Fibroblast of mammary gland (primary cell): ENCODE measurements around the gene SRCAP.

Source experiments
- DNase-seq: peaks from one replicate; pipeline ENCODE4 v3.0.0-alpha.2; 2010; ENCODE audit warnings: low read depth
- H3K4me3 ChIP-seq: 2 replicates; pipeline ENCODE4 v1.5.1; 2011; ENCODE audit warnings: low read depth, mild to moderate bottlenecking, low read length, moderate library complexity; ENCODE audit not compliant: control insufficient read depth
- TF ChIP-seq, protein P1 (sequence below): conservative IDR thresholded peaks from 2 replicates; pipeline ENCODE4 v1.5.1; 2011; ENCODE audit warnings: low read depth, low read length, inconsistent platforms; ENCODE audit not compliant: control insufficient read depth, insufficient read depth

The SRCAP gene

DNA sequence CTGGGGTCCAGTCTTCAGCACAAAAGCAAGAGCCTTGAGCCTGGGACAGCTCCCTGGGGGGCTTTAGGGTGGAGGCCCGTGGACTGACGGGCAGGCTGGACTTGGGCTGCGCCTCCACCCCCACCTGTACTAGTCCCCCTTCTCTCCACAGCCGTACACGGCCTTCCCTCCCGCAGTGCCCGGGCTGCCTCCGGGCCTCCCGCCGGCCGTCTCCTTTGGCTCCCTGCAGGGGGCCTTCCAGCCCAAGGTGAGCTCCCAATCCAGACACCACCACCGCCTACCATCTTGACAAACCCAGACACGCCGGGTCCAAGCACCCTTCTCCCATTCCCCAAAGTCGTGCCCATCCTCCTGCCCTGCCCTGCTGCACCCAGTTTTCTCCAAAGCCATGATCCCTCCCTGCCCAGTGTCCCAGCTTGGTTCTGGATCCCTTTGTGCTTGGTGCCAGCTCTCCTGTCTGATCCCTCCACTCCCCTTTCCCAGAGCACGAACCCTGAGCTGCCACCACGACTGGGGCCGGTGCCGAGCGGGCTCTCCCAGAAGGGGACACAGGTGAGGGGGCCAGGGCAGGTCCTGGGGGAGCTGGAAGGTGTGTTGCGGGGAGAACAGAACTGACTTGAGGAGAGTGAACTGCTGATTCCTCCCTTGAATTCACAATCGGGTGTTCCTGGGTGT, 33.7 kb upstream of the SRCAP start:
- H3K4me3 ChIP-seq, result no peak overlapping the region
- DNase-seq, result no peak
- TF ChIP-seq, protein P1, sequence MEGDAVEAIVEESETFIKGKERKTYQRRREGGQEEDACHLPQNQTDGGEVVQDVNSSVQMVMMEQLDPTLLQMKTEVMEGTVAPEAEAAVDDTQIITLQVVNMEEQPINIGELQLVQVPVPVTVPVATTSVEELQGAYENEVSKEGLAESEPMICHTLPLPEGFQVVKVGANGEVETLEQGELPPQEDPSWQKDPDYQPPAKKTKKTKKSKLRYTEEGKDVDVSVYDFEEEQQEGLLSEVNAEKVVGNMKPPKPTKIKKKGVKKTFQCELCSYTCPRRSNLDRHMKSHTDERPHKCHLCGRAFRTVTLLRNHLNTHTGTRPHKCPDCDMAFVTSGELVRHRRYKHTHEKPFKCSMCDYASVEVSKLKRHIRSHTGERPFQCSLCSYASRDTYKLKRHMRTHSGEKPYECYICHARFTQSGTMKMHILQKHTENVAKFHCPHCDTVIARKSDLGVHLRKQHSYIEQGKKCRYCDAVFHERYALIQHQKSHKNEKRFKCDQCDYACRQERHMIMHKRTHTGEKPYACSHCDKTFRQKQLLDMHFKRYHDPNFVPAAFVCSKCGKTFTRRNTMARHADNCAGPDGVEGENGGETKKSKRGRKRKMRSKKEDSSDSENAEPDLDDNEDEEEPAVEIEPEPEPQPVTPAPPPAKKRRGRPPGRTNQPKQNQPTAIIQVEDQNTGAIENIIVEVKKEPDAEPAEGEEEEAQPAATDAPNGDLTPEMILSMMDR, result no peak

DNA sequence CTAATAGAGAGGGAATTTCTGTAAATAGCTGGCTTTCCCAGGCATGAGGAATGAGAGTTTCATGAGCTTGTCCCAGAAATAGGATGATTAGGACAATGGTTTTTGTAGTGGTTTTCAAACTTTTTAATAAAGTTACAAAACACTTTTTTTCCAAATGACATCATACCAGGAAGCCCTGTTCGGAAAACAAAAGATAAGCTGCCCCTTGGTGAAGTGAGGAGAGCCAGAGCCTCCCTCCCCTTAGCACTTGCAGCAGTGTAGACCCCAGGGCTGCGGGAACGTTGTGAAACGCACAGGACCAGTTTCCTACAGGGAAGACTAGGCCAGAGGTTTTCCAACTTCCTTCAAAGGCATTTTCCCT, 33.2 kb upstream of the SRCAP start:
- TF ChIP-seq, protein P1, result no peak
- no peak for DNase-seq
- no peak overlapping the region for H3K4me3 ChIP-seq

DNA sequence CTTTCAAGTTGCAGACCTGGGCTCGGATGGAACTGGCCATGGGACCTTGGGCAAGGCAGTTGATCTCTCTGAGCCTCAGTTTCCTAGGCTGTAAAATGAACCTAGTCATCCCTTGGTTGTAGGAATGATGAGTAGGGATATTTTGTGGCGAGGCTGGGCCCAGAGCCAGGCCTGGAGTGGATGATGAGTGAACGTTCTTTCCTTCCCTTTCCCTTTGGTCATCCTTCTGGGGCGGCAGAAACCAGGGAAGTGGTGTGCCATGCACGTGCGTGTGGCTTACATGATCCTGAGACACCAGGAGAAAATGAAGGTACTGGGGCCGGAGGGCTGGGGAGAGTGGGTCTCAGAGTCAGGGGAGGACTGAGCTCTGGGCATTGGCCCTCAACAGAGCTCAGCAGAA, 32.3 kb upstream of the SRCAP start:
- peak; percentile 73 for DNase-seq
- H3K4me3 ChIP-seq, result no peak overlapping the region
- TF ChIP-seq, protein P1, result no peak

DNA sequence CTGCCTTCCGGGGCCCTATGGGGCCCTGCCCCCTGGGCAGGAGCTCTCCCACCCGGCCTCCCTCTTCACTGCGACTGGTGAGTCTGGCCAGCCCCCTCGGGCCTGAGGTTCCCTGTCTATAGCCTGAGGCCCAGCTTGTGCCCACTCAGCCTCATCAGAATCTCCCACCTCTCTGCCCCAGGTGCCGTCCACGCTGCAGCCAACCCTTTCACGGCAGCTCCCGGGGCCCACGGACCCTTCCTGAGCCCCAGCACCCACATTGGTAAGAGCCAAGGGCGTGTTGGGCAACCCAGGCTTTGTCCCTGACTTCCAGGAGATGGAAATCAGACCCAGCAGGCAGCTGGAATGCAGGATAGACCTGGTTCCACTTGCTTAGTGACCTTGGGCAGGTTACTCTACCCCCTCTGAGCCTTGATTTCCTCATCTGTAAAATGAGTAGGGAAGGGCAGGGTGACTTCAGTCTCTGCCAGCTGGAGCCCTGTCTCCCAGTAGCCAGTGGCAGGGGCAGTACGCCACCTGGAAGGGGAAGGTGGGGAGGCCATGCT, 31.5 kb upstream of the SRCAP start:
- no peak overlapping the region for H3K4me3 ChIP-seq
- TF ChIP-seq, protein P1, result no peak
- no peak for DNase-seq

DNA sequence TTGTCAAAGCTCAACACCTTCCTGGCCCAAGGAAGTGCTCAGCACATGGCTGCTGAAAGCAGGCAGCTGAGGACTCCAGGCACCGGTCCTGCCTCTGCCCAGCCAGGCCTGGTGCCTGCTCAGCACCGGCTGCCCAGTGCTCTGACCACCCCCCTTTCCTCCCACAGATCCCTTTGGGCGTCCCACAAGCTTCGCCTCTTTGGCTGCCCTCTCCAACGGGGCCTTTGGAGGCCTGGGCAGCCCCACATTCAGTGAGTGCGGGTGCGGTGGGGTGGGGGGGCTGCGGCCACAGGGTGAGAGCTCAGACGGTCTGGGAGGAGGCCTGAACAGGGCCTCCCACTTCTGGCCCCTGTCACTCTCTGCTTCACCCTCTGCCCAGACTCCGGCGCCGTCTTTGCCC, 30.6 kb upstream of the SRCAP start:
- TF ChIP-seq, protein P1, result no peak
- no peak for DNase-seq
- H3K4me3 ChIP-seq, result no peak overlapping the region

DNA sequence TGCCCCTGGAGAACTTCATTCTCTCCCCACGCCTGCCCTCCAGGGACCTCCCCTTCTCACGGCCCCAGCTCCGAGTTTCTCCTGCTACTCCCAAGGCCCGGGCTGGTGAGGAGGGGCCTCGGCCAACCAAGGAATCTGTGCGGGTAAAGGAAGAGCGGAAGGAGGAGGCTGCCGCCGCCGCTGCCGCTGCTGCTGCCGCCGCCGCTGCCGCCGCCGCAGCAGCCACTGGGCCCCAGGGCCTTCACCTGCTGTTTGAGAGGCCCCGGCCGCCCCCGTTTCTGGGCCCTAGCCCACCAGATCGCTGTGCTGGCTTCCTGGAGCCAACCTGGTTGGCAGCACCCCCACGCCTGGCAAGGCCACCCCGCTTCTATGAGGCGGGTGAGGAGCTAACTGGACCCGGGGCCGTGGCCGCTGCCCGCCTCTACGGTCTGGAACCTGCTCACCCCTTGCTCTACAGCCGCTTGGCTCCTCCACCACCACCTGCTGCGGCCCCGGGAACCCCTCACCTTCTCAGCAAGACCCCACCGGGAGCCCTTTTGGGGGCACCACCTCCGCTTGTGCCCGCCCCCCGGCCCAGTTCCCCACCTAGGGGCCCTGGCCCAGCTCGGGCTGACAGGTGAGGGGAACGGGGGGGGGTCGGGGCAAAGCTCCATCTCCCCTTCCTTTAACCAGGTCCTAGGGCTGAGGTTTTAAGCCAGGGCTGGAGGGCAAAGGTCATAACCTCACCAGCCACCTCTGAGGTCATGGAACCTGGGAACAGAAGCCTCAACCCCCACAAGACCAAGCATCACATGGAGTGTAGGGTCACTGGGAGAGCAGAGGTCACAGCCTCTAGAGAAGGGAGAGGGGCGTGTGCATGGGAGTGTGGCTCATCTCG, 29.7 kb upstream of the SRCAP start:
- no peak overlapping the region for H3K4me3 ChIP-seq
- TF ChIP-seq, protein P1, result no peak
- DNase-seq, result no peak
